ENCODE results near the gene CCZ1. TPM values are rescaled to one million over a fixed set of nuclear protein-coding genes. Genes with fewer than 3 reads are reported as not detected.
"Not testable (repeated sequence)": the region's sequence is repeated elsewhere in the genome, so short reads cannot be mapped to it uniquely, and the experiment has no call there.

Gene CCZ1
- total and polyA plus RNA-seq, 2 of the 8 experiments (the other 6 are each of a cell fraction or from before 2014, with no cell fraction given): 56.3 to 150 TPM

- H3K4me2 ChIP-seq (ENCODE audit: insufficient read depth in 1 of 2, low read depth in 2 of 2, low read length in 2 of 2); H3K23ac ChIP-seq (ENCODE audit: insufficient read length); FAIRE-seq; H2AK5ac ChIP-seq (ENCODE audit: low read depth, low read length); H4K20me1 ChIP-seq (replicated peaks in 1 of 2; ENCODE audit: control insufficient read depth in 1 of 2, insufficient read depth in 2 of 2, low read length in 2 of 2); H3K27ac ChIP-seq (ENCODE audit: low read depth, low read length); H3K36me3 ChIP-seq (ENCODE audit: control insufficient read depth in 2 of 4, insufficient read depth in 4 of 4, low read length in 3 of 4); H2BK15ac ChIP-seq (ENCODE audit: low read length); H3K4me3 ChIP-seq (ENCODE audit: extremely low read depth in 1 of 4, insufficient read depth in 2 of 4, low read depth in 3 of 4, low read length in 4 of 4); H3K79me2 ChIP-seq (ENCODE audit: control insufficient read depth in 1 of 2, insufficient read depth in 2 of 2, low read length in 2 of 2); CTCF ChIA-PET (ENCODE audit: partially characterized antibody); H3K23me2 ChIP-seq (ENCODE audit: low read depth, low read length); H3K9me3 ChIP-seq (ENCODE audit: insufficient read depth in 2 of 2, low read depth in 1 of 2, low read length in 1 of 2); DNase-seq (ENCODE audit: low read depth in 1 of 2, low spot score in 2 of 2); H2BK12ac ChIP-seq (ENCODE audit: low read depth, low read length); H3K14ac ChIP-seq (ENCODE audit: insufficient read length); H2BK120ac ChIP-seq (replicated peaks; ENCODE audit: low read depth, low read length); H3K4me1 ChIP-seq (replicated peaks in 1 of 4; ENCODE audit: control insufficient read depth in 3 of 4, insufficient read depth in 4 of 4, low read length in 3 of 4); H2BK20ac ChIP-seq (ENCODE audit: low read length); H2AFZ ChIP-seq (ENCODE audit: low read length); H3K18ac ChIP-seq (ENCODE audit: extremely low read depth, low read length); H3K79me1 ChIP-seq (ENCODE audit: low read depth, low read length); H2BK5ac ChIP-seq (ENCODE audit: low read depth, low read length); H4K8ac ChIP-seq (ENCODE audit: extremely low read depth, insufficient read depth, low read length); H4K91ac ChIP-seq (replicated peaks; ENCODE audit: insufficient read length, low read length); H3K27me3 ChIP-seq (replicated peaks in 1 of 4; ENCODE audit: control insufficient read depth in 3 of 4, extremely low read depth in 1 of 4, insufficient read depth in 3 of 4, low read length in 3 of 4); H3K4ac ChIP-seq (replicated peaks; ENCODE audit: insufficient read length, low read depth, low read length); H4K5ac ChIP-seq (ENCODE audit: insufficient read length, low read depth, low read length); H3K56ac ChIP-seq (replicated peaks; ENCODE audit: insufficient read length, low read depth, low read length); POLR2A ChIA-PET (ENCODE audit: partially characterized antibody); H3K9ac ChIP-seq (replicated peaks in 1 of 4; ENCODE audit: extremely low read depth in 1 of 4, low read depth in 3 of 4, low read length in 3 of 4): not testable (repeated sequence)
- 0 out of 2 replicates have a peak, but pooled peaks have one; percentile 24 for TF ChIP-seq SP1 (IDR thresholded peaks at IDR 0.05; ENCODE audit: low read depth, low read length)
- 41% methylated on average over 5 of the region's 13 CpGs; no CpG with 5 or more reads in 1 of the 2 experiments for WGBS, 2 experiments (ENCODE audit: extremely low coverage in 1 of 2, insufficient coverage in 1 of 2, insufficient read length in 1 of 2, insufficient replicate concordance in 2 of 2, low coverage in 1 of 2, low lambda C conversion rate in 2 of 2, missing lambda C conversion rate in 1 of 2)
Observed at GRCh38 chr7:5897369-5897919, 1.1 kb upstream of the CCZ1 start.

- H3K9me3 ChIP-seq (ENCODE audit: insufficient read depth in 2 of 2, low read depth in 1 of 2, low read length in 1 of 2); H2BK20ac ChIP-seq (ENCODE audit: low read length); DNase-seq (ENCODE audit: low read depth in 1 of 2, low spot score in 2 of 2); H2BK5ac ChIP-seq (ENCODE audit: low read depth, low read length); H3K79me1 ChIP-seq (ENCODE audit: low read depth, low read length); H3K4ac ChIP-seq (replicated peaks; ENCODE audit: insufficient read length, low read depth, low read length); H3K23me2 ChIP-seq (ENCODE audit: low read depth, low read length); H3K4me1 ChIP-seq (replicated peaks in 1 of 4; ENCODE audit: control insufficient read depth in 3 of 4, insufficient read depth in 4 of 4, low read length in 3 of 4); H4K20me1 ChIP-seq (replicated peaks in 1 of 2; ENCODE audit: control insufficient read depth in 1 of 2, insufficient read depth in 2 of 2, low read length in 2 of 2); H2BK12ac ChIP-seq (ENCODE audit: low read depth, low read length); H4K91ac ChIP-seq (replicated peaks; ENCODE audit: insufficient read length, low read length); H3K18ac ChIP-seq (ENCODE audit: extremely low read depth, low read length); H3K56ac ChIP-seq (replicated peaks; ENCODE audit: insufficient read length, low read depth, low read length); H3K4me2 ChIP-seq (ENCODE audit: insufficient read depth in 1 of 2, low read depth in 2 of 2, low read length in 2 of 2); FAIRE-seq; H3K9ac ChIP-seq (replicated peaks in 1 of 4; ENCODE audit: extremely low read depth in 1 of 4, low read depth in 3 of 4, low read length in 3 of 4); H3K23ac ChIP-seq (ENCODE audit: insufficient read length); H2BK120ac ChIP-seq (replicated peaks; ENCODE audit: low read depth, low read length); H4K5ac ChIP-seq (ENCODE audit: insufficient read length, low read depth, low read length); H4K8ac ChIP-seq (ENCODE audit: extremely low read depth, insufficient read depth, low read length); CTCF ChIA-PET (ENCODE audit: partially characterized antibody); H3K79me2 ChIP-seq (ENCODE audit: control insufficient read depth in 1 of 2, insufficient read depth in 2 of 2, low read length in 2 of 2); POLR2A ChIA-PET (ENCODE audit: partially characterized antibody); H2BK15ac ChIP-seq (ENCODE audit: low read length); H3K4me3 ChIP-seq (ENCODE audit: extremely low read depth in 1 of 4, insufficient read depth in 2 of 4, low read depth in 3 of 4, low read length in 4 of 4); H3K14ac ChIP-seq (ENCODE audit: insufficient read length); H2AK5ac ChIP-seq (ENCODE audit: low read depth, low read length); H3K27ac ChIP-seq (ENCODE audit: low read depth, low read length); H3K27me3 ChIP-seq (replicated peaks in 1 of 4; ENCODE audit: control insufficient read depth in 3 of 4, extremely low read depth in 1 of 4, insufficient read depth in 3 of 4, low read length in 3 of 4); H2AFZ ChIP-seq (ENCODE audit: low read length): not testable (repeated sequence)
- WGBS, 2 experiments (ENCODE audit: extremely low coverage in 1 of 2, insufficient coverage in 1 of 2, insufficient read length in 1 of 2, insufficient replicate concordance in 2 of 2, low coverage in 1 of 2, low lambda C conversion rate in 2 of 2, missing lambda C conversion rate in 1 of 2): 97% methylated on average over 6 of the region's 6 CpGs; no CpG with 5 or more reads in 1 of the 2 experiments
- H3K36me3 ChIP-seq (ENCODE audit: control insufficient read depth in 2 of 4, insufficient read depth in 4 of 4, low read length in 3 of 4): peaks cover 0 to 13% (median 2%) of the 10 kb centered on the region in 4 experiments; a peak in 4 of 8 replicates
Observed at GRCh38 chr7:5903002-5903401, 4.5 kb downstream of the CCZ1 start.

All from H1 (cell line).